Body of pancreas (tissue), 4 donors: ENCODE results near the gene TESMIN.

Experiments used
- POLR2A ChIP-seq, 3 donors: fragments of 450-650 bp; IDR thresholded peaks; one replicate each; pipeline ENCODE4 v1.6.1; 2016; ENCODE audit warnings: antibody characterized with exemption in 3 of 3, mild to moderate bottlenecking in 2 of 3
- TF ChIP-seq, protein P1 (sequence below), 7 experiments: fragments of 450-650 bp in 4 of 7; fragments of 200-600 bp in 3 of 7; sonication (generic) in 3 of 7; IDR thresholded peaks; one replicate each; pipeline ENCODE4 v1.5.1; 2016 to 2019; ENCODE audit warnings: antibody characterized with exemption in 7 of 7

- no peak for TF ChIP-seq POLR2A (IDR thresholded peaks at IDR 0.05)
- TF ChIP-seq, protein P1, sequence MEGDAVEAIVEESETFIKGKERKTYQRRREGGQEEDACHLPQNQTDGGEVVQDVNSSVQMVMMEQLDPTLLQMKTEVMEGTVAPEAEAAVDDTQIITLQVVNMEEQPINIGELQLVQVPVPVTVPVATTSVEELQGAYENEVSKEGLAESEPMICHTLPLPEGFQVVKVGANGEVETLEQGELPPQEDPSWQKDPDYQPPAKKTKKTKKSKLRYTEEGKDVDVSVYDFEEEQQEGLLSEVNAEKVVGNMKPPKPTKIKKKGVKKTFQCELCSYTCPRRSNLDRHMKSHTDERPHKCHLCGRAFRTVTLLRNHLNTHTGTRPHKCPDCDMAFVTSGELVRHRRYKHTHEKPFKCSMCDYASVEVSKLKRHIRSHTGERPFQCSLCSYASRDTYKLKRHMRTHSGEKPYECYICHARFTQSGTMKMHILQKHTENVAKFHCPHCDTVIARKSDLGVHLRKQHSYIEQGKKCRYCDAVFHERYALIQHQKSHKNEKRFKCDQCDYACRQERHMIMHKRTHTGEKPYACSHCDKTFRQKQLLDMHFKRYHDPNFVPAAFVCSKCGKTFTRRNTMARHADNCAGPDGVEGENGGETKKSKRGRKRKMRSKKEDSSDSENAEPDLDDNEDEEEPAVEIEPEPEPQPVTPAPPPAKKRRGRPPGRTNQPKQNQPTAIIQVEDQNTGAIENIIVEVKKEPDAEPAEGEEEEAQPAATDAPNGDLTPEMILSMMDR (IDR thresholded peaks at IDR 0.05), result no peak
These were observed 1.8 kb downstream of the TESMIN start for GRCh38 chr11:68749229-68750123.
